Spleen (tissue), 11 donors: ENCODE data around the gene LKAAEAR1. TPM values are rescaled to one million over a fixed set of nuclear protein-coding genes. Genes with fewer than 3 reads are reported as not detected.
A peak's percentile ranks its signal among the peaks of the same experiment; 100 is the strongest.

Experiments used
- DNase-seq: peaks from one replicate; pipeline ENCODE4 v3.0.0-alpha.2; 2020
- H3K27ac ChIP-seq, 8 donors: fragments of 200-600 bp; sonication (generic) in 7 of 8; 1 replicate in 4 of 8; 2 replicates in 4 of 8; pipeline versions ENCODE4 v1.5.0 to v1.8.0; 2016 to 2021; ENCODE audit warnings: inconsistent platforms in 4 of 8, mild to moderate bottlenecking in 4 of 8, moderate library complexity in 1 of 8
- H3K27me3 ChIP-seq, 7 donors: fragments of 200-600 bp; sonication (generic) in 6 of 7; replicated peaks in 1 of 7; 1 replicate in 4 of 7; 2 replicates in 3 of 7; pipeline versions ENCODE4 v1.5.0 to v1.8.0; 2016 to 2021; ENCODE audit warnings: inconsistent platforms in 3 of 7, mild to moderate bottlenecking in 1 of 7
- H3K36me3 ChIP-seq, 6 donors: fragments of 200-600 bp; sonication (generic) in 5 of 6; 1 replicate in 4 of 6; 2 replicates in 2 of 6; pipeline versions ENCODE4 v1.5.0 to v1.8.0; 2016 to 2021; ENCODE audit warnings: inconsistent platforms in 2 of 6
- H3K4me1 ChIP-seq, 6 donors: fragments of 200-600 bp; sonication (generic) in 5 of 6; 1 replicate in 3 of 6; 2 replicates in 3 of 6; pipeline versions ENCODE4 v1.5.0 to v1.8.0; 2016 to 2021; ENCODE audit warnings: inconsistent platforms in 3 of 6
- H3K4me3 ChIP-seq, 8 donors: fragments of 200-600 bp; sonication (generic) in 7 of 8; 1 replicate in 4 of 8; 2 replicates in 4 of 8; pipeline versions ENCODE4 v1.5.0 to v1.8.0; 2016 to 2021; ENCODE audit warnings: inconsistent platforms in 4 of 8, mild to moderate bottlenecking in 4 of 8, moderate library complexity in 2 of 8
- H3K9me3 ChIP-seq, 8 donors: fragments of 200-600 bp; sonication (generic) in 7 of 8; 1 replicate in 4 of 8; 2 replicates in 4 of 8; pipeline versions ENCODE4 v1.5.0 to v1.8.0; 2016 to 2021; ENCODE audit warnings: inconsistent platforms in 4 of 8
- CTCF ChIP-seq, 11 experiments: fragments of 200-600 bp in 7 of 11; fragments of 450-650 bp in 4 of 11; sonication (generic) in 4 of 11; IDR thresholded peaks in 8 of 11; conservative IDR thresholded peaks in 3 of 11; 1 replicate in 7 of 11; 2 replicates in 4 of 11; pipeline versions ENCODE4 v1.4.0 to v1.8.0; 2016 to 2021; ENCODE audit warnings: antibody characterized with exemption in 11 of 11, inconsistent platforms in 4 of 11, mild to moderate bottlenecking in 1 of 11
- POLR2A ChIP-seq, 3 donors: fragments of 450-650 bp; IDR thresholded peaks; one replicate each; pipeline ENCODE4 v1.5.1; 2017; ENCODE audit warnings: antibody characterized with exemption in 3 of 3, mild to moderate bottlenecking in 1 of 3
- POLR2AphosphoS5 ChIP-seq, 3 donors: sonication (generic); formaldehyde crosslinking; IDR thresholded peaks; one replicate each; pipeline ENCODE4 v1.5.1; 2017; ENCODE audit warnings: antibody characterized with exemption in 3 of 3
- WGBS, 5 donors: extraction: QIAGEN DNeasy Blood & Tissue Kit in 3 of 5; methylation state at CpG; one replicate each; pipeline versions ENCODE4 v1.1.5 to v1.1.7; 2013 to 2018; 5-methylcytosine and 5-hydroxymethylcytosine counted together
- intact Hi-C: fragments of 100-400 bp; cut with DNase I; formaldehyde crosslinking; loops from one replicate; pipeline ENCODE4 v1.15.0; 2023; ENCODE audit warnings: low total_unique reads
- polyA plus RNA-seq, 3 donors: library from polyadenylated mRNA; stranded (reverse); fragments of 200-250 nt; gene quantifications; one replicate each; pipeline ENCODE4 v1.2.1, GENCODE V29; 2013
- total RNA-seq, 7 donors: library from RNA; depleted of rRNA in 3 of 7; stranded (reverse); fragments of >200 nt in 3 of 7; fragmentation: NEBNext Ultra II Directional in 4 of 7; extraction: Animal tissue kit (Norgen Biotek cat#: 25700) in 4 of 7; gene quantifications; one replicate each; pipeline versions ENCODE4 v1.1.0 to v1.2.1, GENCODE V29; 2016 to 2021
- donor health status: healthy with polysubstance abuse.
- donor health status: DM: no; HTN: no; CAD: no; lungs with moderate emphysema.
- donor health status: DM: no; HTN: no; CAD: no.
- donor health status: Bipolar disorder and iron deficiency.
- donor health status: healthy.
- donor health status: DM: no; HTN: no; CAD: no.
- donor health status: DM: yes; HTN: yes; CAD: no.

Gene LKAAEAR1
- total and polyA plus RNA-seq, 10 donors = 0.26 to 0.66 (median 0.51) TPM; not detected in 6

- intact Hi-C loops = no loop called here
- no peak for DNase-seq
- 47 to 65% (median 54%) methylated on average over 10 to 12 of the region's 12 CpGs for WGBS, 5 donors
- Histone ChIP-seq H3K4me1 (peaks cover 28 to 100% (median 87%) of the 10 kb centered on the region in 6 donors), H3K36me3 (peaks cover 0 to 28% (median 21%) of the 10 kb centered on the region in 6 donors), H3K27ac (peak overlapping the region in 1 of 8 donors; percentile 39), H3K9me3 (no peaks in the 10 kb centered on the region), H3K27me3 (no peaks in the 10 kb centered on the region), H3K4me3 (no peak overlapping the region)
- TF ChIP-seq POLR2AphosphoS5 (IDR thresholded peaks at IDR 0.05) (peak in 2 of 3 donors; percentile 34 to 63), CTCF (IDR thresholded peaks at IDR 0.05 in 8 of 11, conservative IDR thresholded peaks at IDR 0.05 in 3 of 11) (no peak)
Observed at GRCh38 chr20:64068386-64069208, 15.6 kb downstream of the LKAAEAR1 start.

GRCh38 chr20:64067733-64068307 lies 16.4 kb downstream of the LKAAEAR1 start:
- H3K4me3 ChIP-seq = no peak overlapping the region
- H3K36me3 ChIP-seq = peaks cover 0 to 20% (median 13%) of the 10 kb centered on the region in 6 donors
- TF ChIP-seq POLR2AphosphoS5 (IDR thresholded peaks at IDR 0.05) (no peak), POLR2A (IDR thresholded peaks at IDR 0.05) (no peak), CTCF (IDR thresholded peaks at IDR 0.05 in 8 of 11, conservative IDR thresholded peaks at IDR 0.05 in 3 of 11) (no peak)
- intact Hi-C loops = no loop called here
- H3K27ac ChIP-seq = peak overlapping the region in 1 of 8 donors; percentile 39
- H3K27me3 ChIP-seq = no peaks in the 10 kb centered on the region
- 60 to 100% (median 62%) methylated on average over 1 to 12 of the region's 12 CpGs for WGBS, 5 donors
- no peak for DNase-seq
- H3K4me1 ChIP-seq = peaks cover 28 to 97% (median 87%) of the 10 kb centered on the region in 6 donors
- H3K9me3 ChIP-seq = no peaks in the 10 kb centered on the region

- Histone ChIP-seq H3K27me3 (no peaks in the 10 kb centered on the region), H3K4me1 (peaks cover 28 to 97% (median 91%) of the 10 kb centered on the region in 6 donors), H3K36me3 (peaks cover 0 to 13% (median 6%) of the 10 kb centered on the region in 6 donors), H3K27ac (peak overlapping the region in 1 of 8 donors; percentile 81), H3K9me3 (no peaks in the 10 kb centered on the region), H3K4me3 (no peak overlapping the region)
- intact Hi-C loops = no loop called here
- no peak for DNase-seq
- 75 to 87% (median 82%) methylated on average over 6 of the region's 6 CpGs for WGBS, 5 donors
- TF ChIP-seq POLR2AphosphoS5 (IDR thresholded peaks at IDR 0.05) = no peak
Observed at GRCh38 chr20:64067005-64067632, 17.1 kb downstream of the LKAAEAR1 start.

- H3K4me1 ChIP-seq = peaks cover 28 to 90% (median 84%) of the 10 kb centered on the region in 6 donors
- DNase-seq = no peak
- no peak for TF ChIP-seq POLR2A (IDR thresholded peaks at IDR 0.05)
- TF ChIP-seq POLR2AphosphoS5 (IDR thresholded peaks at IDR 0.05) = peak in 2 of 3 donors; percentile 30 to 58
- WGBS, 5 donors = 35 to 40% (median 37%) methylated on average over 5 of the region's 5 CpGs
- H3K27me3 ChIP-seq = no peaks in the 10 kb centered on the region
- peaks cover 0 to 4% (median 0%) of the 10 kb centered on the region in 6 donors for H3K36me3 ChIP-seq
- H3K4me3 ChIP-seq = no peak overlapping the region
- intact Hi-C loops = no loop called here
- no peaks in the 10 kb centered on the region for H3K9me3 ChIP-seq
- H3K27ac ChIP-seq = peak overlapping the region in 4 of 8 donors; percentile 7 to 81 (median 40)
Observed at GRCh38 chr20:64065974-64066343, 18.2 kb downstream of the LKAAEAR1 start.
